Chondrocyte (in vitro differentiated cells): ENCODE results near the gene MTG2. TPM values are rescaled to one million over a fixed set of nuclear protein-coding genes. Genes with fewer than 3 reads are reported as not detected.
A peak's percentile ranks its signal among the peaks of the same experiment; 100 is the strongest.

Source experiments
- DNase-seq: peaks from one replicate; pipeline ENCODE4 v3.0.0; 2021; ENCODE audit warnings: mixed read lengths, low spot score
- H3K27ac Mint-ChIP-seq: one replicate; pipeline ENCODE4 v1.8.0; 2021; ENCODE audit warnings: mild to moderate bottlenecking, moderate library complexity, mixed read lengths; ENCODE audit not compliant: unreplicated experiment
- H3K27me3 Mint-ChIP-seq: 2 replicates; pipeline ENCODE4 v1.8.0; 2021; ENCODE audit warnings: low read depth, mixed read lengths
- H3K36me3 Mint-ChIP-seq: 2 replicates; pipeline ENCODE4 v1.8.0; 2021; ENCODE audit warnings: low read depth, mixed read lengths
- H3K4me1 Mint-ChIP-seq: 2 replicates; pipeline ENCODE4 v1.8.0; 2021; ENCODE audit warnings: low read depth, mild to moderate bottlenecking, mixed read lengths
- H3K4me3 Mint-ChIP-seq: one replicate; pipeline ENCODE4 v1.8.0; 2021; ENCODE audit warnings: mild to moderate bottlenecking, moderate library complexity, mixed read lengths; ENCODE audit not compliant: unreplicated experiment
- H3K9me3 Mint-ChIP-seq: 2 replicates; pipeline ENCODE4 v1.8.0; 2021; ENCODE audit warnings: low read depth, mixed read lengths
- CTCF ChIP-seq: fragments of 200-600 bp; sonication (generic); IDR thresholded peaks from 2 replicates; pipeline ENCODE4 v1.5.0; 2021; ENCODE audit warnings: antibody characterized with exemption, mild to moderate bottlenecking, moderate library complexity
- total RNA-seq: library from RNA; stranded (reverse); gene quantifications from 3 replicates; pipeline ENCODE4 v1.2.1, GENCODE V29; 2021

The MTG2 gene
- total RNA-seq, 1 donor from 2014 or later = 22.3 TPM

GRCh38 chr20:62179162-62179504, 3.7 kb upstream of the MTG2 start:
- no peaks in the 10 kb centered on the region for H3K9me3 Mint-ChIP-seq

GRCh38 chr20:62181808-62182207, 1.0 kb upstream of the MTG2 start:
- H3K36me3 Mint-ChIP-seq = no peaks in the 10 kb centered on the region
- no peaks in the 10 kb centered on the region for H3K27me3 Mint-ChIP-seq
- DNase-seq = no peak
- peak overlapping the region; percentile 86 for H3K4me3 Mint-ChIP-seq
- peak overlapping the region; percentile 91 for H3K27ac Mint-ChIP-seq
- H3K9me3 Mint-ChIP-seq = no peaks in the 10 kb centered on the region
- peaks cover 35% of the 10 kb centered on the region for H3K4me1 Mint-ChIP-seq
- TF ChIP-seq CTCF = no peak

More at GRCh38 chr20:62179162-62179504, 3.7 kb upstream of the MTG2 start:
- peaks cover 18% of the 10 kb centered on the region for H3K4me1 Mint-ChIP-seq
- TF ChIP-seq CTCF = no peak
- H3K27ac Mint-ChIP-seq = no peak overlapping the region
- no peak overlapping the region for H3K4me3 Mint-ChIP-seq
- H3K27me3 Mint-ChIP-seq = no peaks in the 10 kb centered on the region
- peak; percentile 27 for DNase-seq
- H3K36me3 Mint-ChIP-seq = peaks cover 7% of the 10 kb centered on the region

- peak overlapping the region; percentile 86 for H3K4me3 Mint-ChIP-seq
- peaks cover 49% of the 10 kb centered on the region for H3K4me1 Mint-ChIP-seq
- peak; percentile 8 for DNase-seq
- no peaks in the 10 kb centered on the region for H3K27me3 Mint-ChIP-seq
- TF ChIP-seq CTCF = no peak
- H3K36me3 Mint-ChIP-seq = no peaks in the 10 kb centered on the region
- H3K27ac Mint-ChIP-seq = peak overlapping the region; percentile 91
- no peaks in the 10 kb centered on the region for H3K9me3 Mint-ChIP-seq
These were observed 756 bp downstream of the MTG2 start for GRCh38 chr20:62183426-62184142.

- DNase-seq = no peak
- H3K27me3 Mint-ChIP-seq = no peaks in the 10 kb centered on the region
- no peaks in the 10 kb centered on the region for H3K9me3 Mint-ChIP-seq
- no peak overlapping the region for H3K4me3 Mint-ChIP-seq
- peaks cover 49% of the 10 kb centered on the region for H3K4me1 Mint-ChIP-seq
- no peak overlapping the region for H3K27ac Mint-ChIP-seq
- H3K36me3 Mint-ChIP-seq = peaks cover 3% of the 10 kb centered on the region
- no peak for TF ChIP-seq CTCF
These were observed 3.2 kb downstream of the MTG2 start for GRCh38 chr20:62186096-62186426.

GRCh38 chr20:62186887-62187866, 4.3 kb downstream of the MTG2 start:
- TF ChIP-seq CTCF = no peak
- Mint-ChIP-seq H3K4me3 (peak overlapping the region; percentile 56), H3K4me1 (peaks cover 43% of the 10 kb centered on the region), H3K27ac (peak overlapping the region; percentile 83), H3K27me3 (no peaks in the 10 kb centered on the region), H3K9me3 (no peaks in the 10 kb centered on the region), H3K36me3 (peaks cover 3% of the 10 kb centered on the region)
- peak; percentile 5 for DNase-seq
